Stimulated activated naive CD4-positive, alpha-beta T cell (primary cell): ENCODE data around the gene ERN1.

Source experiments
- DNase-seq, 6 experiments: peaks; one replicate each; lab custom pipeline; 2025; lab: John Stamatoyannopoulos, UW

The ERN1 gene

DNA sequence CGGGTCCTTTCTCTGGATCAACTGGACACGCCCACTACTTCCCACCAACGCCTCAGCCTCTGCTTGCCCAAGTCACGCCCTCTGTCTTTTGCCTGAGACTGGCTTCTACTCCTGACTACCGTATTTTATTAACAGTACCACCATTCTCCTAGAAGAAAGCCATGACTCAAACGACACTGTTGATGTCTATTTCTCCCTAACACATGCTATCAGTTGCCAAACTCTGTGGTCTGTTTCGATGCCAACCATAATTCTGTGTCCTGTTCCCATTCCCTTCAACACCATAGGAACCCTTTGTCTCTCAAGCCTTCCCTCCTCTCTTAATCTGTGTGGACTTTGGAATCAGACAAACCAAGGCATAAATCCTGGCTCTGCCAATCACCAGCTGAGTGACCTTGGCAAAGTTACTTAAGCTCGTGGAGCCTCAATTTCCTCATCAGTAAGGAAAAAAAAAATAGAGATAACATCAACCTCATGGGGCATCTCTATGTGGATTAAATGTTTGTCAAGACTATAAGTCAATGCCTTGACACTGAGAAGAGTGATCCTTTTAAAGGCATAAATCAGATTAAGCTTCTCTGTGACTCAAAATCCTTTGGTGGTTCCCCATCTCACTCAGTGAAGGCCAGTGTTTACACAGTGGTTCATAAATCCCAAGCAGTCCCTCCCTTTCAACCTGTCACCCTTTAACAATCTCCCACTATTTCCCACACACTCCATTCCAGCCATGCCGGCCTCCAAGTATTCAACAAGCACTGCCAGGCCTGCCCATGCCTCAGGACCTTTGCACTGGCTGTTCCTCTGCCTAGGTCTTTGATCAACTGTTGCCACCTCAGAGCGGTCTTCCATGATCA is 45.6 kb downstream of the ERN1 start:
- no peak for DNase-seq

DNA sequence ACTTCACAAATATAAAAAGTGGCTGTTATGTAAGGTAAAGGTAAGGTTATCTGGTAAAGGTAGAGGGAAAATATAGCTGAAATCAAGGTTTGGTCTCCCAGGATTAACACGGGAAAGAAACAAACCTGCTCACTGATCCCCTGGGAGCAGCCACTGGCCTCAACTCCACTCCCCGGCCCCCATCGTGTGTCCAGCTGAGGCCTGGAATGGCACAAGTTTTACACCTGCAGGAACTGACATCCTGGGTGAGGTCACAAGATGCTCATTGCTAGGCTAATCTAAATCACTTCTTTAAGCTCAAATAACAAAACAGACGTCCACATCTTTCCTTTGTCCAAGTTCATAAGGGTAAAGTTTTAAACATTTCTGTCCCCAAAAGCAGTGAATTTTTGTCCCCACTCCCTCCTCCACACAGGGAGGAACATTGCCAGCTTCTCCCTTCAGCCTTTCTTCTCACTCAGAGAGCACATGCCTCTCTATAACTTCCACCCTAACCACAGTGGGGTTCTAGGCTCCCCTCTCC is 46.3 kb downstream of the ERN1 start:
- no peak for DNase-seq

DNA sequence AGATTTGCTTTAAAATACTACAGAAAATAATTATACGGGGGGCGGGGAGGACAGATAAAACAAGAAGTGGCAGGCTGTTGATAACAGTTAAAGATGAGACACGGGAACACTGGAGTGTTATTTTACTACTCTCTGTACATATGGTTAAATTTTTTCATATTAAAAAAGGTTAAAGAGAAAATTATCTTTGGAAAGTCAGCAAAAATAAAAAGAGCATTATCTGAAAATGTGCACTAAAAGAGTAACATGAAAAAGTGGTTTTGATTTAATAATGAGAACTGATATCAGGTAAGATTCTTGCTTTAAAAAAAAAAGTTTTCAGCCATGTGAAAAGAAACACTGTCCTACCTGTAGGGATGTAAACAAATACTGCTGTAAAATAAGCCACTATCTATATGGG is 46.9 kb downstream of the ERN1 start:
- no peak for DNase-seq

DNA sequence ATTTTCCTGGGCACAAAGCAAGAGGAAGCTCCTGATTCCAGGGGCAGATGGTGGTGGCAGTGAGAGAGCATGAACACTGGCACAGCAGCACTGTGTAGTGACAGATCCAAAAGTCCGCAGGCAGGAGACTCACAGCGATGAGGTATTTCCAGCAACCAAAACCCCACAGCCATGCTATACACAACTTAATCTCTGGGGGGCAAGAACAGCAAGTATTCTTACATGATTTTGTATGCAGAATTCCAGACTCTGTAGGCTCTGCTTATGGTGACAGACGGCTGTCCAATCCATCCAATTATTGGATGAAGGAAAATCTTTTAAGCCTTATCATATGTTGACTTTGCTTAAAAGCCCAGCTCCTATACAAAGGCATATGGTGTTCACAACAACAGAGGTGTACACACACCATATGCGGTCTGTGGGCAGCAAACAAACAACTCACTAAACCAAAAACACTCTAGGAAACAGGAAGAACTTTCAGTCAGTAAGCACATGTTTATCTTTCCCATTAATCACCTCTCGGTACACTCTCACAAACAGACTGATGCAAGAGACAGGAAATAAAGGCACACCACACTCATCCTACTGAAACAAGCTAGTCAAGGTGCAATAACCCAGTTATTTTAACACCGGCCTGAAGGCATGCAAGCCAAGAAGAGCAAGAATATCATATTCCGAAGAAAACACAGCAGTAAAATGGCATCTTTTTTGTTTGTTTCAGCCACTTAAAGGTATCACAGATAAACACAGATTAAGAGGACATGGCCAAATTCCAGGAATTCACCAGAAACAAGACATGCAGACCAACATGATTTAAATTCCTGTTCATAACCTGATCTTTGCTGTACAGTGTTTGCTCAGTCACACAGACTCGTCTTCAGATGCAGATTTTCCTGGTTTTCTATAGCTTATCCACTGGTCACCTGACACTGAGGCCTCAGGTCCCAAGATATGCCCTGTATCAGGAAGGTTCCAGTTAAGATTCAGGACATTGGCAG is 47.8 kb downstream of the ERN1 start:
- DNase-seq: peak in 3 of 6 experiments; percentile 5 to 35 (median 20)

DNA sequence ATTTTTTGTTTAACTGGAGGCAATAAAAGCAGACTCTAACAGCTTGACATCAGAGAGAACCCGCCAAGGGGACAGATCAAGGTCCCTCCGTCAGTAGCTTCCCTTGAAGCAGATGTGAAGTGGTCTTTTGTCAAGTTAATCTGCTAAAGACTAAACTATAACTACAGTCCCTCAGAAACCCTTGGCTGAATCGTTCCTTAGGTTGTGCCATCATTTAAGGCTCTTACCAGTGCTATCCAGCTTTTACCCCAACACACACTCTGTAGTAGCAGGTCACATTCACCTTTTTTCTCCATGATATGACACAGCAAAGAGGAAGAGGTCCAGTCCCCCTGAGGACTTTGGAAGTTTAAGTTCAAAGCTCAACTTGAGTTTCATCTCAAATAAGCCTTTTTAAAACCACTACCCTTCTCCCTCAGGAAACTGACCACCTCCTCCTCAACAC is 49.7 kb downstream of the ERN1 start:
- no peak for DNase-seq

DNA sequence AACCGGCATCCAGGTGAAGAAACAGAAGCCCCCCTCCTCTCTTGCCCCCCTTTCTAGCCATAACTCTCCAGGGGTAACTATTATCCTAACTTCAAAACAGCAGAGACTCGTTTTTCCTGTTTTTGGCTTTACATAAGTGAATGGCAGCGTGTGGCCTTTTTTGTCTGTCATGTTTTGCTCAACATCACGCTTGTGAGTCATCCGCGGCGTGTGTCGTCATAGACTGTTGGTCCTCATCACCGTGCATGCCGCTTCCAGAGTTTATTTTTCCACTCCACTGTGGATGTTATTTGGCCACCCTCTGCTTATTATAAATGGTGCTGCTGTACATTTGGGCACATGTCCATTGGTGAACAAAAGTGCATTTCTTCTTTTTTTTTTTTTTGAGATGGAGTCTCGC is 52.6 kb downstream of the ERN1 start:
- DNase-seq: no peak

DNA sequence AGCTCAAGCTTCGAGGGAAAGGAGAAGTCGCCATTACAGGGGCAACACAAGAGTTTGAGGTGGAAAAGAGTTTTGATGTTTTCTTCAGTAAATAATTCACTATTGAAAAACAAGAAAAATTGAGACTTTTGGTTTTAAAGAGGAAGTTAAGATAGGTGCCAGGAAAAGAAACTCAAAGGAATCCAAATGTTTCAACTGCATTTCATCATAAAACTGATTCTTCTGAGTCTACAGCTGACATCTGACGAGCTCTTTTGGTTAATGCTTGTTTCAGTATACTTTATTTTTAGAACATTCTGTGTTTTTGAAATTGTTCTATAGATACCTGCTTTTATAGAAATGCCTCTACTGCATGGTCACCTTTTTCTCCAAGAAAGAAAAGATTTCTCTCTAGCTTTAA is 54.0 kb downstream of the ERN1 start:
- DNase-seq: no peak

DNA sequence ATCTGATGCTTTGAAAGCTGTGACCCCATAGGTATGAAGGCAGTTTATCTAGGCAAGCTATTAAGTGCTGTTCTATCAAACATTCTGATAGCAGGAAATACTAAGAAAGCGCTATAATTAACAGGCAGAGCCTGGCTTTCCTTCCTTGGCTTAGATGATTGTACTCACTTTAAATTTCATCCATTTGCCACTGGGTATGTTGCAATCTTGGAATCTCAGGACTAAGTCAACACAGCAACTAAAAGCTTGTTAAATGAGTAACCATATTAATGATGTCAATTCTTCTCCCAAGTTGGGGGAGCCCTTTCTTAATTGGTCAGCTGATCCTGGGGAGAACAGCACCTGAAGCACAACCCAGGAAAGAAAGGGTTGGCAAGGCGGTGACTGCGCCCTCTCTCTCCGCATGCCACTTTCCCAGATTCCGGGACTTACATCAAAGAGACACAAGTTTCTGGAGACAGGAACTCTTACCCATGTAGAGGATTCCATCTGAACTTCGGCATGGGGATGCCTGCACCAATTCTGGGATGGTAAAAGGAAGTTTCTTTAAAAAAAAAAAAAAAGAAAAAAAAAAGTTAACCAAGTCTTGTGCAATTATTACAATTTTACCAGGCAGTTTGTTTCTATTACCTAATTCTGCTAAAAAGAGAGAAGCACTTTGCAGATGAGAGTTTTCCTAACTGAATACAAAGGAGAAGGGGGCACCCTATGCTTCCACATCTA is 55.1 kb downstream of the ERN1 start:
- DNase-seq: no peak

DNA sequence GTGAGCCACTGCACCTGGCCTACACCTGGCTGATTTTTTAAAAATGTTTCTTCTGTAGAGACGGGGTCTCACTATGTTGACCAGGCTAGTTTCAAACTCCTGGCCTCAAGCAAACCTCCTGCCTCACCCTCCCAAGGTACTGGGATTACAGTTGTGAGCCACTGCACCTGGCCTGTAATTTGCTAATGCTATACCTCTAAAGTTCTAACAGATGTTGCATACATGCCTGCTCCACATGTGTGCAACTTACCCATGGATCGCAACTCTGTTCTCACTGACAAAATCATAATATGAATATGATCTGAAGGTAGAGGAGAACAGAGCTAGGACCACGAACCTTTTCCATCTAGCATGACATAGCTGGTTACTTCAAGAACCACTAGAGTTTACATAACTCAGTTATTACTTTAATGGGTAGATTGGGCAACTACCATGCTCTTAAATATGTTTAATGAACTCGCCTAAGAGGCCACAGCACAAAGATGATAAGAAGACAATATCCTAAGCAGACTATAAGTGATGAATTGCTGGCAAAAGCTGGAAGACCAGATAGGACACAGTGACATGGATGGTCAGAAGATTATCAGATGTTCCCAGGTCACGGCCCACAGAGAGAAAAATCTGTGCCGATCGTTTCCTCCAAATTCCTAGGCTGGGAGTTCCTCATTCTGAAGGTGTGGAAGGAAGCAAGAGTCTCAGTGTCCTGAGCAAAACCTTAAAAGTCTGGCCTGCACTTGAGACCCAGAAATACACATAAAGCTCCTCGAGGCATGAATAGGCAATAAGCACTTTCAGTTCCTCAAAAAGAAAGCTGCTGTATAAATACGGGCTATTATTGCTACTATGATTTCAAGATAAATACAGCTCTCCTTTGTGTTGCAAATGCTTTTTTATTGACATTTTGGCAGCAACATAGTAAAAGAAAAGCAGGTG is 55.9 kb downstream of the ERN1 start:
- DNase-seq: no peak

DNA sequence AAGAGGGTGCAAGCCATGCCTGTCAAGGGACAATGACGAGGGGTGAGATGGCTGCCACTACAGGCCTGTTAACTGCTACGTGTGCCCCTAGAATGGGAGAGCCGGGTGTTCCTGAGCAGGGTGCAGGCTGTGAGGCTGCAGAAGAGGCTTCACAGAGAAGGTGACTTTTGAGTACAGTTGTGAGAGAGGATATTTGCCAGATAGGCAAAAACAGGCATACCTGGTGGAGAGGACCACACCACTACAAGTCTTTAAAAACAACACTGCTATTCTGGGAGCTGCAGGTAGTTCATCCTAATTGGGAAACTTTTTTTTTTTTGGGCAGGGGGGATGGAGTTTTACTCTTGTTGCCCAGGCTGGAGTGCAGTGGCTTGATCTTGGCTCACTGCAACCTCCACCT is 58.8 kb downstream of the ERN1 start:
- no peak for DNase-seq

DNA sequence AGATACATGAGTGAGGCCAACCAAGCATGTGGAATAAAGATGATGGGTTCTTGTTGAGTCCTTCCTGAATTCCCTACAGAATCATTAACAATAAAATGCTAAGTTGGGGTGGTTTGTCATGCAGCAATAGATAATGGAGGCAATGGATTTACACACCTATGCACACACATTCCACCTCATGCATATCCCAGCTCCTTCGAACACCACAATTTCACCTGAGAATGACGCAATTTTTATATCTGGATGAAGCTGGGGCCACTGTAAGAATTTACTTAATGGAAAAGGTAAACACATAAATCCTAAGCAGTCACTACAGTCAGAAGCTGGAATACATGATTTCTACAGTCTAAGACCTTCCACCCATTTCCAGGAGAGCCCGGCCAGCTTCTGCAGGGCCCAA is 59.7 kb downstream of the ERN1 start:
- DNase-seq: no peak

DNA sequence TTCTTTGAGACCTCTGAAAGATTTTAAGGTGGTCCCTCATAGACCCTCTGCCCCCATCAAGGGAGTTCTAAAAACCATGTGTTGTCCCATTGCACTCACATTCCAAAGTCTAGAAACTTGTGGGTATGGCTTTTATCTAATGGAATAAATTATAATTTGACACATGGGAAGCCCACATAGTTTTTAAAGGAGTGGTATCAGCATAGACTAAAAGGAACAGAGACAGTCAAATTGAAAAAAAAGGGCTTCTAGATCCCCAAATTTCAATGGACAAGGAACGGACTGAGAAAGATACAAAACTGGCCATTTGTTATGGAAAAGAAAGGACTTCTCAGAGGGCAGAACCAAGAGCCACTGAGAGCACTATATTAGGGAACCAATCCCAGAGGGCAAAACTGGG is 60.8 kb downstream of the ERN1 start:
- no peak for DNase-seq

DNA sequence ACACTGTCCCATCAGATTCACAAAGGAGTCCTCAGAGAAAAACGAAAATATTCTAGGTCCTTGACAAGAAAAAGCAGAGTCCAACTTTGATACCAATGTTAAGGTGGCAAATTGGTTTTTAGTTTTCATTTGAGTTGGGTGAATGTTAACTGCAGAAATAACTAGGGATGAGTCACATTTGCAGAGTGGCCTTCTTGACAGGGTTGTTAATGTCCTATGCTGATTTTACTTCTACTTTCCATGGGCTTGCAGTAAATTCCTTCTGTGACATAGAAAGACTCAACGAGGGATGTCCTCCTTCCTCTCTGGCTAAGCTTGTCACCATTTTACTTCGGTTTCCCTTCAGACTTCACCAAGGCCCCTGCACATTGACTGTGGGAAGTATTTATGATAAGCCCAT is 62.3 kb downstream of the ERN1 start:
- DNase-seq: no peak

DNA sequence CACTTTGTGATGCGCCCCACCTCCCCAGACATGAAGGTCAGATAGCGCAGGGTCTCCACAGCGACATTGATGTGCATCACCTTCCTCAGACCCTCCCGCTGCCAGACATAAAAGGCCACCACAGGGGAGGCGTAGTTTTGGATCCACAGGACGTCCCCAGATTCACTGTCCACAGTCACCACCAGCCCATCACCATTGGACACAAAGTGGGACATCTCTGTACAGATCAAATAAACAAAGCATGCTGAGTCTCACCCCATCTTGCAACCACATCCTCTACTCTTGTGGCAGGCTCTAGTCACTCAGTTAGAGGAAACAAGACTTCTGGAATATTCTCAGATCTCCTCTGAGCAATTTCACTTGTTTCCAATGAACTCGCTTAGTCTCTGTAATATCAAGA is 63.2 kb downstream of the ERN1 start:
- peak in 4 of 6 experiments; percentile 19 to 51 (median 44) for DNase-seq

DNA sequence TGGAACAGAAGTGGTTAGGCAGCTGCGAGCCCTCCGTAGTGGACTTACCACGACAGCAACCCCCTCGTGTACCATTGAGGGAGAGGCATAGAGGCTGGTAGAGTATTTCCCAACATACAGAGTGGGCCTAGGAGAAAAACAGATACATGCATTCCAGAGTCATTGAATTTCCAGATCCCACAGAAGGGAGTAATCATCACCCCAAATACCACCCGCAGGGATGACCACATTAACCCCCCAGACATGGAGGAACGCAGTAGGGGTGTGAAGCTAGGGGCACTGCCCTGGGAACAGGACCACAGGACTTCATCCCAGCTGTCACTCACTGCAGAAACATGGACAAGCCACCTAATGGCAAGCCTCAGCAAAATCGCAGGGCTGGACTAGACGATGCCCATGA is 64.8 kb downstream of the ERN1 start:
- no peak for DNase-seq

DNA sequence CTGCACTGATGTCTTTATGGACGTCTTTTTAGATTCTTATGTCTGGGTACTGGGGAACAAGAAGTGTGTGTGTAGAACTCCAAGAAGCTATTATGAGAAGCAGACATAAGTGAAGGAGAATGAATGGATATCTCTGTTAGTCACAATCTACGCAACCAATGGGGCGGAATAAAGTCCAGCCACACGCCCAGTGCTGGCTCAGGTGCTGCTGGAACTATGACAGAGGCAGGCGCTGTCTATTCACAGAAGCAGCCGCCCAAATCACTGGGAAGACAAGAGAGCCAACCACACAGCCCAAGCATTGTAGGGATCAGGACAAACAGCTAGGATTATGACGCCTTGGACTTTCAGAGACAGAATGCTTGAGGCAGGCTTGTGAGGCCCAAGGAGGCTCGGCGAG is 65.6 kb downstream of the ERN1 start:
- DNase-seq: no peak

DNA sequence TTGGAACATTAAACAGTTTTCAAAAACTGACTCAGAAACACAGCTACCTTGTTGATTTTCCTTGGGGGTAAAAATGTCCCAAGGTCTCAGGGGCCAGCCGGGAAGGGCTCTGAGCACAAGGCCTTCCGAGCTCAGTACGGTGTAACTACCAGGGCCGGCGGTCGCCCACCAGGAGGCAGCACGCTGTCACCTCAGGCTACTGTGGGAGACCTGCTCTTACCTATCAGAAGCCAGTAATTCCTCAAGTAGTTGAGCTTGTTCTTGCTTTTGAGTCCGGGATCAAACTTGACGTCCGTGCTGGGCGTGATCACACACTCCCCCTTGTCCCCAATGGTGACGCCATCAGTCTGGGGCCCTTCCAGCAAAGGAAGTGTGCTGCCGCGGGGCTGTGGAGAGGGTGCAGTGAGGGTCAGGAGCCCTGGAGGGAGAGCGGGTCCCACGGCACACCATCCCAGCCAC is 66.1 kb downstream of the ERN1 start:
- peak; percentile 43 to 67 (median 56) for DNase-seq

DNA sequence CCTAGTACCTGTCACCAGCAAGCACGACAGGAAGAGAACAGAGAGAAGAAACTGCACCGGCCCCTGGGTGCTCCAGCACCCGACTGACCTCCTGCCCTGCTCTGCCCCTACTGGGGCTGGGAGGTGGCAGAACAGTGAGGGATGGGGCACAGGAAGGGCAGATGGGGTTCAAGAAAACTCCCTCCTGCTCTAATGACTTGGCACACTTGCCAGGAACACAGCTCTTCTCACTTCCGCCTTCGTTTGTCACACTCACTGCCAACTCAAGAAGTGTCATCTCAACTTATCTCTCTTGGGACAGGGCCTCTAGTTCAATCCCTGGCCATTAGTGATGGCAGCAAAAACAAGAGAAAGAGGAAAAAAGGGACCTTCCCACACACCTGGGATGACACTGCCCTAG is 66.9 kb downstream of the ERN1 start:
- no peak for DNase-seq

DNA sequence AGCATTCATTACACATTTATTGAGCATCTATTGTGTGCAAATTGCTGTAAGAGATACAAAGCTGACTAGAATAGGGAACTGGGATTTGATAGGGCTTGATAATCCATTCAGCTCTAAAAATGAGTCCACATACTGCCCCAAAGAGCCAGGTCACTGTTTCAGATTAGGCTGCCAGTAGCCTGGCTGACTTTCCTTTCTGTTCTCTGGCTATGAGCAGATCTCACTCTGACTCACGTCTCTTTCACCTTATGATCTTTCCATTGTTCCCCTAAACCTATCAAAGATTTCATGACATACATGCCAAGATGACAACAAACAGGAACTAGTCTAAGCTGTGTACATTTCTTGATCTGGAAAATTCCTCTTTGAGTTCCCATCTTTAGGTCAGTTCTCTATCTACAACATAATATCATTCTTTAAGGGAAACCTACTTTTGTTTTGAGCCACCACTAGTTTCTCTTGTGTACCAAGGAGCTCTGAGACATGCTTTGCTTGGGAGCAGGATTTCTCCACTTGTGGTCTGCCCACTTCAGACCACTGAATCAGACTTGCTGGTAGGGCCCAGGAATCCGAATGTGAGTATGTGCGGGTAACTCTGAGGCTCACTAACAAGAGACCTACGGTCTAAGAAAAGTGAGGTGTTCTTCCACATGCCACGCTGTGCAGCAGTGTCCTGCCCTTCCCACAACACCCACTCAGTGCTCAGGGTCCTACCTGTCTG is 68.6 kb downstream of the ERN1 start:
- DNase-seq: no peak

DNA sequence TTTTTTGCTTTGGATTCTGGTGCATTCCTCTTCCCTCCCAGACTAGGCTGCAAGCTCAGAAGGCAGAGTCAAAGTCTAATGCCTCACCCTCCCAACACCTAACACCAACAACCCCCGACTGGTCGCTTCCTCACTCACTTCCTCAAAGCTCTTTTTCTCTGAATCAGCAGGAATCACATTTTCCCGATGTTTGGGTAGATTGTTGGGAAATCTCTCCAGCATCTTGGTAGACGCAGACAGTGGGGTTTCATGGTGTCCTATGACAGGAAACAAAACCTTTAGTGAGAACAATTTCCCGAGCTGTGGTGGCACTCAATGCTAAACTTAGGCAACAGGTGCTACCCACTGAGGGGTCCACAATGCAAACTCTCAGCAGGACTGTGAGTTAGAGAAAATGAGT is 69.6 kb downstream of the ERN1 start:
- no peak for DNase-seq
